RWPE1 (cell line): ENCODE results near the gene PRCD.

Experiments used
- CTCF ChIA-PET: fragments of 350-600 bp; sonication (Branson Sonifier 250); formaldehyde crosslinking; extraction: SDS; loops from one replicate; lab custom pipeline; 2021; lab: Yijun Ruan, JAX
- POLR2A ChIA-PET: fragments of 400-600 bp; formaldehyde crosslinking; extraction: SDS; loops from one replicate; lab custom pipeline; 2020; ENCODE audit warnings: antibody characterized with exemption; ENCODE audit not compliant: low non-redundant PET; lab: Yijun Ruan, JAX
- DNase-seq: peaks from one replicate; pipeline ENCODE4 v3.0.0; 2012; ENCODE audit warnings: low spot score
- H3K27ac ChIP-seq: fragments of 450-650 bp; 2 replicates; pipeline ENCODE4 v1.5.1; 2017
- TF ChIP-seq, protein P1 (sequence below): fragments of 450-650 bp; conservative IDR thresholded peaks from 2 replicates; pipeline ENCODE4 v1.5.1; 2017; ENCODE audit warnings: low read depth, mild to moderate bottlenecking

PRCD gene

GRCh38 chr17:76540381-76541300 lies 797 bp downstream of the PRCD start:
- POLR2A ChIA-PET: interaction anchor here (1.1 kb wide), 1 partner anchor 11 kb away, joined by 3 read pairs; no protein-coding TSS in a partner anchor
- DNase-seq: peak; percentile 95

DNA sequence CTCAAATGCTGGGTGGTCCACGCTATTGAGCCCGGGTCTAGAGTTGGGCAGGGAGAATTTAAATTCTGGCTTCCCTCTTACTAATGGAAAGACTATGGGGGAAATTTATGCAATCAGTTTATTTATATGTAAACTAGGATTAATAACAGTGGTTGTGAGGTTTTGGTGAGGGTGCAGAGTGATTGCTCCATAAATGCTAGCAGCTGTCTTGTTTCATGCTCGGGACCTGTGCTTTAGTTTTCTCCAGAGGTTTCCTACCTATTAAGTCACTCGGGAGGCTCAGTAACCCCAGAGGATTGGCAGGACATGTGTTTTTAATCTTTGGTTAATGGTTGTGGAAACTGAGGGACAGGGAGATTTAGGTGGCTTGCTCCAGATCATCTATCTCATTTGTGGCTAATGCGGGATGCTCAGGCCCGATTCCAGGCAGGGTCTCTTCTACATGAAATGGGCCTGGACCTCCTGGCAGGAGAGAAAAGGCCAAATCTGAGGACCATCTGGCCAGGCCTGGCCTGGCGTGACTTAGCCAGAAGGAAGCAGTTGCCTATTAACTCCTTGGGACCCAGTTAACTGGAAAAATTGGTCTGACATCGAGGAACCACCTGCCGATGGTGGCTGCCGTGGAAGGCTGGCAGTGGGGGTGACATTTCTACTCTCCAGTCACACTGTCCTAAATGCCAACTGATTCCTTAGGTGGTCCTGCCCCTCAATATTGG lies 2.1 kb downstream of the PRCD start:
- ChIA-PET CTCF (no interaction called here), POLR2A (no interaction called here)
- TF ChIP-seq, protein P1, sequence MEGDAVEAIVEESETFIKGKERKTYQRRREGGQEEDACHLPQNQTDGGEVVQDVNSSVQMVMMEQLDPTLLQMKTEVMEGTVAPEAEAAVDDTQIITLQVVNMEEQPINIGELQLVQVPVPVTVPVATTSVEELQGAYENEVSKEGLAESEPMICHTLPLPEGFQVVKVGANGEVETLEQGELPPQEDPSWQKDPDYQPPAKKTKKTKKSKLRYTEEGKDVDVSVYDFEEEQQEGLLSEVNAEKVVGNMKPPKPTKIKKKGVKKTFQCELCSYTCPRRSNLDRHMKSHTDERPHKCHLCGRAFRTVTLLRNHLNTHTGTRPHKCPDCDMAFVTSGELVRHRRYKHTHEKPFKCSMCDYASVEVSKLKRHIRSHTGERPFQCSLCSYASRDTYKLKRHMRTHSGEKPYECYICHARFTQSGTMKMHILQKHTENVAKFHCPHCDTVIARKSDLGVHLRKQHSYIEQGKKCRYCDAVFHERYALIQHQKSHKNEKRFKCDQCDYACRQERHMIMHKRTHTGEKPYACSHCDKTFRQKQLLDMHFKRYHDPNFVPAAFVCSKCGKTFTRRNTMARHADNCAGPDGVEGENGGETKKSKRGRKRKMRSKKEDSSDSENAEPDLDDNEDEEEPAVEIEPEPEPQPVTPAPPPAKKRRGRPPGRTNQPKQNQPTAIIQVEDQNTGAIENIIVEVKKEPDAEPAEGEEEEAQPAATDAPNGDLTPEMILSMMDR: no peak
- no peak for DNase-seq
- peak overlapping the region; percentile 84 for H3K27ac ChIP-seq

More at GRCh38 chr17:76540381-76541300, 797 bp downstream of the PRCD start:
- TF ChIP-seq, protein P1: no peak
- peak overlapping the region; percentile 84 for H3K27ac ChIP-seq
- CTCF ChIA-PET: interaction anchor here (0.6 to 2.6 kb wide), 6 partner anchors 10 to 83 kb away, joined by 3 to 19 read pairs (median 4); no protein-coding TSS in a partner anchor

- H3K27ac ChIP-seq: peak overlapping the region; percentile 26
- TF ChIP-seq, protein P1: no peak
- no peak for DNase-seq
- POLR2A ChIA-PET: no interaction called here
- CTCF ChIA-PET: no interaction called here
These were observed 2.7 kb downstream of the PRCD start for GRCh38 chr17:76542566-76542971.

DNA sequence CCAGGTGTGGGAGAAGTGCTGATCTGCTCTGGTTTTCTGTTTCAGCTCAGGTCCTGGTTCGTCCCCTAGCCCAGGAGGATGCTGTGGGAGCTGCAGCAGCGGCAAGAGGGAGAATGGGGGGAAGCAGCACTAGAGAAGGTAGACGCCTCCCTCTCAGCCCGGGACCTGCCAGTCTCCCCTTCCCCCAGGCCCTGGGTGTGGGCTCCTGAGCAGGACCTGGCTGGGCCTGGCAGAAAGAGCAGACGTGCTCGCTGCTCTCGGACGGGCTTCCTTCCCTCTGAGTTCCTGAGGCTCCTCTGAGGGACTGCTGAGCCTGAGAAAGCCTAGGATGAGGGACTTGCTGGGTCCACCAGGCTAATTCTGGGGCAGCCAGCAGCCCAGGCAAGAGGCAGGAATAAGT lies 3.1 kb downstream of the PRCD start:
- CTCF ChIA-PET: no interaction called here
- no peak for DNase-seq
- H3K27ac ChIP-seq: peak overlapping the region; percentile 26
- POLR2A ChIA-PET: no interaction called here
- TF ChIP-seq, protein P1: no peak

DNA sequence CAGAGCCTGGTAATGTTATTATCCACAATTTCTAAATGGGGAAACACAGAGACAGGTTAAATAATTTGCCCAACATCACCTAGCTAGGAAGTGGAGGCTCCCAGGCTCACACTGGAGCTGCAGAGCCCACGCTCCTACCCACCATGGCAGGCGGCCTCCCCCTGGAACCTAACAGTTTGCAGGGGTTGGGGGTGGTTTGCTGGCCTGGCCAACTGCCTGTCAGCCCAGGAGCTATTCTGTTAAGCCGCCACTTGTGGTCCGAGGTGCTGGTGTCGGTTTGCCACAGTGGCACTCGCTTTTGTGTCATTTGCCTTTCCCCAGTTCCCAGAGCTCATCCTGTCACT lies 3.6 kb downstream of the PRCD start:
- TF ChIP-seq, protein P1: no peak
- ChIA-PET POLR2A (interaction anchor here (0.6 kb wide), 1 partner anchor 696 kb away, joined by 7 read pairs; no protein-coding TSS in a partner anchor), CTCF (interaction anchor here (0.7 to 2.1 kb wide), 3 partner anchors 15 to 43 kb away, joined by 3 to 9 read pairs (median 4); no protein-coding TSS in a partner anchor)
- DNase-seq: no peak
- peak overlapping the region; percentile 26 for H3K27ac ChIP-seq
